IgD-negative memory B cell (primary cell): ENCODE results near the gene AHSP. TPM values are rescaled to one million over a fixed set of nuclear protein-coding genes. Genes with fewer than 3 reads are reported as not detected.
"Not testable (repeated sequence)": the region's sequence is repeated elsewhere in the genome, so short reads cannot be mapped to it uniquely, and the experiment has no call there.

Experiments used
- H3K27ac Mint-ChIP-seq, 3 donors: one replicate each; pipeline ENCODE4 v1.8.0; 2020 to 2022; ENCODE audit warnings: mild to moderate bottlenecking in 3 of 3, mixed read lengths in 3 of 3, moderate library complexity in 1 of 3
- H3K27me3 Mint-ChIP-seq: one replicate; pipeline ENCODE4 v1.8.0; 2021; ENCODE audit warnings: mixed read lengths
- H3K36me3 Mint-ChIP-seq: one replicate; pipeline ENCODE4 v1.8.0; 2020; ENCODE audit warnings: mild to moderate bottlenecking, mixed read lengths
- H3K4me1 Mint-ChIP-seq, 3 donors: one replicate each; pipeline ENCODE4 v1.8.0; 2020 to 2022; ENCODE audit warnings: mixed read lengths in 3 of 3, mild to moderate bottlenecking in 1 of 3
- H3K4me3 Mint-ChIP-seq, 4 donors: one replicate each; pipeline ENCODE4 v1.8.0; 2020 to 2022; ENCODE audit warnings: mild to moderate bottlenecking in 4 of 4, mixed read lengths in 4 of 4, moderate library complexity in 3 of 4
- H3K9me3 Mint-ChIP-seq, 3 donors: one replicate each; pipeline ENCODE4 v1.8.0; 2020 to 2021; ENCODE audit warnings: mixed read lengths in 3 of 3, mild to moderate bottlenecking in 1 of 3
- polyA plus RNA-seq: library from polyadenylated mRNA; unstranded; fragments of 300-500 nt; fragmentation: Illumina TruSeq; gene quantifications from one replicate; pipeline ENCODE4 v1.2.3, GENCODE V29; 2021

AHSP gene
- polyA plus RNA-seq, 1 donor from 2014 or later: not detected

DNA sequence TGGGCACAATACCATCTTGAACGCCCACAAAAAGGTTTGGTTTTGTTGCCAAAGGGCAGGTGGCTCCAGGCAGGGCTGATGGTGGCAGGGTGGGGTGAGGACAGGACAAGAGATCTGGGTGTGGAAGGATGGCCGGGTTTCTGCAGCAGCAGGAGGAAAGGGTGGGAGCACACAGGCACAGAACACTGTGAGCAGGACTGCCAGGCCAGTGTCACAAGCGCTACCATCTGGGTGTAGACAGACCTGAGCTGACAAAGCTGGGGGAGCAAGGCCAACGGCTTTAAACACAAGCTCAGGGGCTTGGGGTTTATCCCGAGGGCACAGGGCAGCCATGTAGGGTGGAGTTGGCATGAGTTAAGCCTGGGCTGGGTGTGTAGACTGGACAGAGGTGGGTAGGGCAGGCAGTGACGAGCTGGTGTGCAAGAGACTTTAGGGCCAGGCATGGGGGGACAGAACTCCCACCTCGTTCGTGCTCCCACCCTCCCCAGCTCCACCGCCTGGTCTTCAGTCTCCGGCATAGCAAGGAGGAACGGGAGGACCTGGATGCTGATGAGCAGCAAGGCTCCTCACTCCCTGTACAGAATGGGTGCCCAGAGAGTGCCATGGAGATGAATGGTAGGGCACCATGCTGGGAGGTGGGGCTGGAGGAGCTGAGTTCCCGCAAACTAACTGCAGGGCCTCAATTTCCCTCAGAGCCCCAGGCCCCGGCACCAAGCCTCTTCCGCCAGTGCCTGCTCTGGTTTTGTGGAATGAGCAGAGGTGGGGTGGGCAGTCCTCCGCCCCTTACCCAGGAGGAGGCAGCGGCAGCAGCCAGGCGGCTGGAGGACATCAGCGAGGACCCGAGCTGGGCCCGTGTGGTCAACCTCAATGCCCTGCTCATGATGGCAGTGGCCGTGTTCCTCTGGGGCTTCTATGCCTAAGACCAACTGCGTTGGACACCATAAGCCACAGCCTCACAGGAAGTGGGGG is 37.8 kb upstream of the AHSP start:
- peak overlapping the region in 2 of 4 donors; percentile 35 to 60 for H3K4me3 Mint-ChIP-seq
- no peaks in the 10 kb centered on the region for H3K9me3 Mint-ChIP-seq
- peak overlapping the region in 1 of 3 donors; percentile 87 for H3K27ac Mint-ChIP-seq
- H3K36me3 Mint-ChIP-seq: peaks cover 4% of the 10 kb centered on the region
- H3K4me1 Mint-ChIP-seq: peaks cover 4 to 5% (median 5%) of the 10 kb centered on the region in 3 donors
- peaks cover 1% of the 10 kb centered on the region for H3K27me3 Mint-ChIP-seq

DNA sequence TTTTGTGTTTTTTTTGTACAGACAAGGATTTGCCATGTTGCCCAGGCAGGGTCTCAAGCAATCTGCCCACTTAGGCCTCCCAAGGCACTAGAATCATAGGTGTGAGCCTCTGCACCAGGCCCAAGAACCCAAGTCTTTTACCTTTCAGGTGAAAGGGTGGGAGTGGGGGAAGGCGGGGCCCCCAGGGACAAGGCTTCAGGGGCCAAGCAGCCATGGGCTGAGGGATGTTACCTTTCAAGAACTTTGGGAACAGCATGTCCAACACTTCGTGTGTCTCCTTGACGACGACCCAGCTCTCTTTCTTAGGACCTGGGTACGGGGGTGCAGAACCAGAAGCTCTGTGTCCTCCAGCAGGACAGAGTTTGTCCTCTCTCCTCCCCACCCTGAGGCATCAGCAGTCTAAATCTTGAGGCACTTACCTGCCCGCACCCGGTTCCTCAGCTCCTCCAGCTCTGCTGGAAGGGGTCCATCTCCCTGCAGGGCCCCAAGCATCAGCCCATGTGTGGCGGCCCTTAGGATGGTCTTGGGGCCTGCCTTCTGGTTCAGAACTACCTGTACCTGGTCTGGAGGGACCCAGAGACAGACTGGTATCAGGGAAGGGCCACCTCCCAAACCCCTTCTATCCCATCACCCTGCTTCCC is 35.8 kb upstream of the AHSP start:
- Mint-ChIP-seq H3K27me3 (no peaks in the 10 kb centered on the region), H3K4me1 (peaks cover 4 to 5% (median 5%) of the 10 kb centered on the region in 3 donors), H3K4me3 (peak overlapping the region in 1 of 4 donors; percentile 44), H3K27ac (no peak overlapping the region), H3K36me3 (peaks cover 2% of the 10 kb centered on the region), H3K9me3 (no peaks in the 10 kb centered on the region)

DNA sequence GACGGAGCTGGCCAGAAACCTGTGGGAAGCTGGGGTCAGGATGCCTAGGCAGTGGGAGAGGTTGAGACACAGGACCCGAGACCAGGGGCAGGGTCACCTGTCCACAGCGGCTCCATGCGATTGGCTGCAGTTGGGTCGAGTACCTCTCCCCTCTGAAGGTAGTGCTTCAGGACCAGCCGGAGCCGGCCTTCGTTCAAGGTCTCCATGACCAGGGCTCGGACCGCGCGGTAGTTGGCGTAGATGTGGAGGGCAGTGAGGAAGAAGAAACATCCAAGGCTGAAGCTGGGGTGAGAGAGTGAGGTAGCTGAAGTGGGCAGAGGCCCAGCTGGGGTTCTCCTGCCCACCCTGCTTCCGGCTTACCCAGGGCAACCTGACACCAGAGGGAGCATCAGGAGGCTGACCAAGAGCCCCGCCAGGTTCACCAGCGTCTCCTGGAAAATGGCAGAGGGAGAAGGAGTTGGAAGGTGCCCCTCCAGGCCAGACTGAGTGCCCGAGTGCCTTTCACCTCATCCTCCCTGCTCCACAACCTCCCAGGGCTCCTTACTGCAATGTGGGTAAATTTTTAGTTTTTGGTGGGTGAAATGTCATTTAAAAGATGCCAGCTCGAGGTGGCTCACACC is 34.1 kb upstream of the AHSP start:
- Mint-ChIP-seq H3K4me1 (peaks cover 0 to 4% (median 0%) of the 10 kb centered on the region in 3 donors), H3K27ac (peak overlapping the region in 1 of 3 donors; percentile 8), H3K36me3 (peaks cover 3% of the 10 kb centered on the region), H3K4me3 (no peak overlapping the region), H3K9me3 (no peaks in the 10 kb centered on the region), H3K27me3 (no peaks in the 10 kb centered on the region)

DNA sequence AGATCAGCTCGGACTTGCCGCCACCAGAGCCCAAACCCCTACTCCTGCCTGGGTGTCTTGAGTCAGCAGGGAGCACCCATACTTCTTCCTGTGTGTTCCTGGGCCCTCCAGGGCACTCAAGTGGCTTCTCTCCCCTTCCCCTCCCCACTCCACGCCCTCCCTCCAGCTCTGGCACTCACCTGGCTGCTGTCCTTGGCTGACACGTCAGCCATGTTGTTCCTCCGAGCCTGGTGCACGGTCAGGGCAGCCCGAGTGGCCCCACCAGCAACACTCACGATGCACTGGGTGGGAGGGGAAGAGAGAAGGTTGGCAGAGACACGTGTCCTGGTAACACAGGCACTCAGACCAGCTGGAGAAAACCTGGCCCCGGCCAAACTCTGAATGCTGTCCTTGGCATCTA is 31.0 kb upstream of the AHSP start:
- Mint-ChIP-seq H3K9me3 (no peaks in the 10 kb centered on the region), H3K27ac (no peak overlapping the region), H3K4me3 (no peak overlapping the region), H3K36me3 (peaks cover 3% of the 10 kb centered on the region), H3K4me1 (peaks cover 0 to 2% (median under 1%) of the 10 kb centered on the region in 3 donors), H3K27me3 (no peaks in the 10 kb centered on the region)

DNA sequence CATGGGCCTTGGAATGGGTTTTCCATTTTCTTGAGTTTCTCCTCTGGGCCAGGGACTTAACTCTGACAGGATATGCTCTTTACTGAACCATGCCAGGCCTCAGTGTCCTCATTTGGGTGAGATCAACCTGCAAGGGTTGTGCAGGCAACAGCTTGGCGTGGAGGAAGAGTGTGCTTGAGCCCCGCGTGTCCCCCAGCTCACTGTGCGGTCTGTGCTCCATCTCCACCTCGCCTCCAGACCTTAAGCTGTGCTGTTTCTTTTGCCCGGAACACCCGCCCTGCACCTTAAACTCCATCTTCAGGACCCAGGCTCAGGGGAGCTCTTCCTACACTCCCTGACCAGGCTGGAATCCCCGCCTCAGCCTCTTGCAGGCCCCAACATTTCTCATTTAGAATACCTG is 29.2 kb upstream of the AHSP start:
- no peaks in the 10 kb centered on the region for H3K9me3 Mint-ChIP-seq
- H3K4me1 Mint-ChIP-seq: peaks cover 2 to 10% (median 2%) of the 10 kb centered on the region in 3 donors
- no peak overlapping the region for H3K4me3 Mint-ChIP-seq
- no peak overlapping the region for H3K27ac Mint-ChIP-seq
- H3K36me3 Mint-ChIP-seq: peaks cover 3% of the 10 kb centered on the region
- H3K27me3 Mint-ChIP-seq: no peaks in the 10 kb centered on the region

DNA sequence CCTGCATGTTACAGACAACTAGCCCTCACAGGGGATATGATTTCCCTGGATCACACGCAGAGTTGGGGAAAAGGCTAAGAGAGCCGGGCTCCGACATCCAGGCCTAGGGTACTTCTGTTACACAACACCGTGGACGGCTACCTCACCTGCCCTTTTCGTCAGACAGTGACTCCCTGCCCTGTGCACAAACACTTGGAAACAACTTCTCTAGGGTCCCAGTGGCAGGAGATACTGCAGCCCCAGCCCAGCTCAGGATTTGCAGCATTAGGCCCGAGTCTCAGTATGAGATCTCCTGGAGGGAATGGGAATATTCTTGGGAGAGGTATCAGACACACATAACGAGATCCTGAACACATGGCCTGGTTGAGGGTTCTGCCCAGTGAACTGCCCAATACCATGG is 27.8 kb upstream of the AHSP start:
- Mint-ChIP-seq H3K27me3 (no peaks in the 10 kb centered on the region), H3K27ac (no peak overlapping the region), H3K4me3 (no peak overlapping the region), H3K36me3 (peaks cover 3% of the 10 kb centered on the region), H3K9me3 (no peaks in the 10 kb centered on the region), H3K4me1 (peaks cover 2 to 10% (median 2%) of the 10 kb centered on the region in 3 donors)

DNA sequence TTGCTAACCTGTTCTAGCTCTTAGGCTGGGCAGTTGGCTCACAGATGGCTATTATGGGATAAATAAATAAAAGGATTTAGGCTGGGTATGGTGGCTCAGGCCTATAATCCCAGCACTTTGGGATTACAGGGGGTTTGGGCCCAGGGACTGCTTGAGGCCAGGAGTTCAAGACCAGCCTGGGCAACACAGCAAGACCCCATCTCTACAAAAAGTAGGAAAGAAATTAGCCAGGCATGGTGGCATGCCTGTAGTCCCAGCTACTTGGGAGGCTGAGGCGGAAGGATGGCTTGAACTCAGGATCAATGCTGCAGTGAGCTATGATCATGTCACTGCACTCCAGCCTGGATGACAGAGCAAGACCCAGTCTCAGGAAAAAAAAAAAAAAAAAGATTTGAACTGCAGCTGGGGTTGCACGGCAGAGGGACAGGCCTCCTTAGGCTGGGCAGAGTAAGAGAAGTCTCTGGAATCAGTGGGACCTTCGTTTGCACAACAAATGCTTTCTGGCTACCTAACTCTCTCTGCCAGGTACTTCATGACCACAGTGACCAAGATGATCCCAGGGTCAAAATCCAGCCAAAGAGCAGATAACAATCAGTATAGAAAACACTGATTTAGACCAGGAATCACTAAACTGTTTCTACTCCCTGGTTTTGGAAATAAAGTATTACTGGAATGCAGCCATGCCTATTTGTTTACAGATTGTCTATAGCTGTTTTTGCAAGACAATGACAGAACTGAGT is 26.3 kb upstream of the AHSP start:
- Mint-ChIP-seq H3K27ac (no peak overlapping the region), H3K9me3 (no peaks in the 10 kb centered on the region), H3K27me3 (no peaks in the 10 kb centered on the region), H3K4me1 (peaks cover 11 to 17% (median 12%) of the 10 kb centered on the region in 3 donors), H3K4me3 (no peak overlapping the region), H3K36me3 (peaks cover 3% of the 10 kb centered on the region)

DNA sequence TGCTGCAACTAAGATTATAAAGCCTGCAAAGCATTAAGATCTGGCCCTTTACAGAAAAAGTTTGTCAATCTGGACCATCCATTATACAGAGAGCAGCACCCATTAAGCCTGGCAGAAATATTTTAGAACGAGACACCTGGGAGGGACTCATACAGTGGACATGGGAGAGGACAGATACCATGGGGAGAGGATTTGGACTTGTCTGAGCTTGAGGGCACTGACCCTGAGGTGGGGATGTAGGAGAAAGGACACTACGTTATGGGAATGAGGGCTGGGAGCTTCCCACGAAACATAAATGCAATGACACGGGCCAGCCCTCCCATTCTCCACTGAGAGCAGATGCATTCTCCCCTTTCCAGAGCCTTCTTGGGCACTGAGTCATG is 25.7 kb upstream of the AHSP start:
- peaks cover 3% of the 10 kb centered on the region for H3K36me3 Mint-ChIP-seq
- peaks cover 12 to 18% (median 14%) of the 10 kb centered on the region in 3 donors for H3K4me1 Mint-ChIP-seq
- H3K4me3 Mint-ChIP-seq: no peak overlapping the region
- H3K27ac Mint-ChIP-seq: no peak overlapping the region
- no peaks in the 10 kb centered on the region for H3K9me3 Mint-ChIP-seq
- no peaks in the 10 kb centered on the region for H3K27me3 Mint-ChIP-seq

DNA sequence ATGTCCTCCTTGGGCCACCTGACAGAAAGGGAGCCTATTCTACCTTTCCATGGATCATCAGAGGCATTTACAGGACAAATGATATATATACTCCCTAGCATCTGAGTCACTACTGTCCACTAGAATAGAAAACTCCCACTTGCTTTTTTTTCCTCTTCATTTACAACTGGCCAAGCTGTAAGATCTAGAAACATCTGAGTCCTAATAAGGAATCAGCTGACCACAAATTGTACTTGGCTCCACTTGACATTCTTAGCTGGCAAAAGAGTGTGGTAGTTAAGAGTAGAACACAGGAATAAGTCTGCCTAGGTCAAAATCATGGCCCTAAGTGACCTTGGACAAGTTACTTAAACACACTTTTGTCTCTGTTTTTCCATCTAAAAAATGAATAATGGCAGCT is 24.7 kb upstream of the AHSP start:
- peaks cover 3% of the 10 kb centered on the region for H3K36me3 Mint-ChIP-seq
- peak overlapping the region in 1 of 3 donors; percentile 31 for H3K27ac Mint-ChIP-seq
- H3K4me1 Mint-ChIP-seq: peaks cover 18 to 27% (median 21%) of the 10 kb centered on the region in 3 donors
- H3K9me3 Mint-ChIP-seq: no peaks in the 10 kb centered on the region
- H3K27me3 Mint-ChIP-seq: no peaks in the 10 kb centered on the region
- no peak overlapping the region for H3K4me3 Mint-ChIP-seq

DNA sequence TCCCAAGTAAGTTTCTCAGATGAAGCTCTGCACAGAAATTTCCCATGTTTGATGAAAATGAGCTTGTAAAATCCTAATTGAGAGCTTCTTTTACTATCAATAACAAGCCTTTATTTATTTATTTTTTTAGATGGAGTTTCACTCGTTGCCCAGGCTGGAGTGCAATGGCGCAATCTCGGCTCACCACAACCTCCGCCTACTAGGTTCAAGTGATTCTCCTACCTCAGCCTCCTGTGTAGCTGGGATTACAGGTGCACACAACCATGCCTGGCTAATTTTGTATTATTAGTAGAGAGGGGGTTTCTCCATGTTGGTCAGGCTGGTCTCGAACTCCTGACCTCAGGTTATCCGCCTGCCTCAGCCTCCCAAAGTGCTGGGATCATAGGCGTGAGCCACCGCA is 24.1 kb upstream of the AHSP start:
- not testable (repeated sequence) for H3K27me3 Mint-ChIP-seq, H3K36me3 Mint-ChIP-seq, H3K9me3 Mint-ChIP-seq, H3K27ac Mint-ChIP-seq, H3K4me3 Mint-ChIP-seq
- peaks cover 20 to 31% (median 22%) of the 10 kb centered on the region in 3 donors for H3K4me1 Mint-ChIP-seq

DNA sequence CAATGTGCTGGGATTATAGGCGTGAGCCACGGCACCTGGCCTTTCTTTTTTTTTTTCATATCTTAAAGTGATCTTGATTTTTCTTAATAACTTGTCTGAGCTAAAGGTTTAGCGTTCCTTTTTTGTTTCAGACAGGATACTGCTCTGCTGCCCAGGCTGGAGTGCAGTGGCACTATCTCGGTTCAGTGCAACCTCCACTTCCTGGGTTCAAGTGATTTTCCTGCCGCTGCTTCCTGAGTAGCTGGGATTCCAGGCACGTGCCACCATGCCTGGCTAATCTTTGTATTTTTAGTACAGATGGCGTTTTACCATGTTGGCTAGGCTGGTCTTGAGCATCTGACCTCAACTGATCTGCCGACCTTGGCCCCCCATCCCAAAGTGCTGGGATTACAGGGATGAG is 23.5 kb upstream of the AHSP start:
- Mint-ChIP-seq H3K4me1 (peaks cover 26 to 37% (median 28%) of the 10 kb centered on the region in 3 donors), H3K27me3 (no peaks in the 10 kb centered on the region), H3K4me3 (peak overlapping the region in 1 of 4 donors; percentile 97), H3K9me3 (no peaks in the 10 kb centered on the region), H3K36me3 (peaks cover 2% of the 10 kb centered on the region), H3K27ac (no peak overlapping the region)

DNA sequence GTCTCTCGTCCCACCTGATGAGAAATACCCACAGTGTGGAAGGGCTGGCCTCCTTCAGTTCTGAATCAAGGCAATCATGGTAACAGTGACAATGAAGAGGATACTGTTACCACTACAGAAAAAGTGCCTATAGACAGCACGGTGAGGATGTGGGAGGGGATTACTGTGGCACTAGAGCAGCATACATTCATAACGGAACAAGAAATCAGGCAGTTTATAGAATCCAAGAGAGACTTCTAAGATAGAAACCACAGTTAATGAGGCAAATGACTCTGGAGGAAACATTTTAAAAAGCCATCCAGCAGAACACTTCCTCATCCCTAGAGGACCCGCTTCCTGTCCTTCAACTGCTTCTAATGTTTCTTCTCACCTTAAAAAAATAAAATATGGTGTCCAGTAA is 22.2 kb upstream of the AHSP start:
- Mint-ChIP-seq H3K27ac (peak overlapping the region; percentile 4 to 96 (median 75)), H3K27me3 (no peaks in the 10 kb centered on the region), H3K36me3 (peaks cover 2% of the 10 kb centered on the region), H3K4me3 (peak overlapping the region in 1 of 4 donors; percentile 97), H3K4me1 (peaks cover 32 to 46% (median 33%) of the 10 kb centered on the region in 3 donors), H3K9me3 (no peaks in the 10 kb centered on the region)

DNA sequence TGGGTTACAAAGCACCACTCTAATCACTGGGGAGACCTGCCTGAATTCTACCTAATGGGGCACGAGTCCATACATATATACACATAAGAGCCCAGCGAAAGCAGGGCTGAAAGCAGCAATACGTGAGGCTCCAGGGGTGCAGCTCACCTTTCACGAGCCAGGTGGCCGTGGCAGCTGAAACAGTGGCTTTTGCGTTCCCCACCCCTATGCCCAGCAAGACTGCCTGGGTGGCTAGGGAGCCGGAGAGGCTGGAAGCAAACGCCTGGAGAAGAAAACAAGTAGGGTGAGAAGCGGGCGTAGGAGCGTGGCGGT is 20.1 kb upstream of the AHSP start:
- H3K27me3 Mint-ChIP-seq: no peaks in the 10 kb centered on the region
- peak overlapping the region; percentile 84 to 96 (median 91) for H3K27ac Mint-ChIP-seq
- H3K4me3 Mint-ChIP-seq: peak overlapping the region; percentile 90 to 97 (median 97)
- H3K9me3 Mint-ChIP-seq: no peaks in the 10 kb centered on the region
- no peaks in the 10 kb centered on the region for H3K36me3 Mint-ChIP-seq
- peaks cover 34 to 45% (median 36%) of the 10 kb centered on the region in 3 donors for H3K4me1 Mint-ChIP-seq

DNA sequence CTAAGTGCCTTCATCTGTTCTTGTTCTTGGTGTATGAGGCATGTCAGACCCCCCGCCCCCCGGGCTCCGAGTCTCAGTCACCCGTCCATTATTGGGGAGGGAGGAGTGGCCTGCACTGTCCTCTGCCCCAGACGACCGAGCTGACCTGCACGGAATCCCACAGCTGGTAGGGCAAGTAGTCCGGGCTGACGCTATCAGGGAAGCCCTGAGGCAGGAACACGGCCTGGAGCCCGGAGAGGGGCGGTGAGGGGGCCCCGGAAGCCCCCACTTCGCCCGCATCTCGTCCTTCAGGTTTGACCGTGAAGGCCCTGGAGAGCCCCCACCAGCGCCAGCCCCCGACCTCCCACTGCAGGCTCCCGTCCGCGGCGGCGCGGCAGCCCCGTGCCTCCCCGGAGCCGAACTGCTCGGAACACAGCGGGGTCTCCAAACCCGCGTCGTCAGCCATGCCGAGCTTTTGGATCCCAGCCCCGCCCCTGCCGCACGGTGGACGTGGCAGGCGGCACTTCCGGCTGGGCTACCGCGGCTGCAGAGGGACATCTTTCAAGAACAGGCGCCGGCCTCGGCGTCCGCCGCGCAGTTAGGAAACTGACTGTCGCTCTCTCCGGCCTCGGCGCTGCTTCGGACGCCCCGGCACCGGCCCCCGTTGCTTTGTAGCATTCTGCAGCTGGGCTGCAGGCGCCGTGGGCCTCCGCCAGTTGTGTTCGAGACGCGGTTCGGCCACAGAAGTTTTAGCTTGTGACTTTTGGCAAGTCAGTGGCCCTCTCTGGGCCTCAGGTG is 19.6 kb upstream of the AHSP start, which contains the start of gene RUSF1:
TSS of gene RUSF1 (minus strand) at position 463 of the 777 bp plus-strand sequence. CDS start at position 445, 18 bp downstream.
- Mint-ChIP-seq H3K4me1 (peaks cover 34 to 40% (median 37%) of the 10 kb centered on the region in 3 donors), H3K36me3 (no peaks in the 10 kb centered on the region)

More for the DNA sequence above, 19.6 kb upstream of the AHSP start, which contains the start of gene RUSF1:
- Mint-ChIP-seq H3K9me3 (no peaks in the 10 kb centered on the region), H3K27me3 (no peaks in the 10 kb centered on the region), H3K27ac (peak within 1 kb of the TSS; percentile 96 to 98 (median 96)), H3K4me3 (peak within 1 kb of the TSS; percentile 90 to 97 (median 97))
